CD8-positive, alpha-beta memory T cell (primary cell): ENCODE data around the gene ARHGEF7. TPM values are rescaled to one million over a fixed set of nuclear protein-coding genes. Genes with fewer than 3 reads are reported as not detected.

ENCODE experiments used
- CTCF ChIA-PET: fragments of 350-600 bp; sonication (Branson Sonifier 250); formaldehyde crosslinking; loops from one replicate; lab custom pipeline; 2021; ENCODE audit warnings: antibody characterized with exemption; lab: Charles Lee
- POLR2A ChIA-PET: fragments of 350-600 bp; sonication (Branson Sonifier 250); formaldehyde crosslinking; loops from one replicate; lab custom pipeline; 2021; ENCODE audit warnings: antibody characterized with exemption; lab: Charles Lee
- DNase-seq, 5 donors: peaks; one replicate each; pipeline versions ENCODE4 v3.0.0 to v3.0.0-alpha.2; 2020 to 2022; ENCODE audit warnings: mixed read lengths in 1 of 5
- H3K27ac ChIP-seq: one replicate; pipeline ENCODE4 v1.7.0; 2013; ENCODE audit warnings: low read depth, mild to moderate bottlenecking, low read length, moderate library complexity
- H3K27me3 ChIP-seq: 2 replicates; pipeline ENCODE4 v1.7.0; 2013; ENCODE audit warnings: low read length, mild to moderate bottlenecking; ENCODE audit not compliant: insufficient read depth, poor library complexity, severe bottlenecking
- H3K36me3 ChIP-seq: 2 replicates; pipeline ENCODE4 v1.7.0; 2013; ENCODE audit warnings: mild to moderate bottlenecking, low read length, moderate library complexity; ENCODE audit not compliant: insufficient read depth
- H3K4me1 ChIP-seq: 2 replicates; pipeline ENCODE4 v1.7.0; 2013; ENCODE audit warnings: mild to moderate bottlenecking, low read length, moderate library complexity; ENCODE audit not compliant: insufficient read depth
- H3K4me3 ChIP-seq: 2 replicates; pipeline ENCODE4 v1.7.0; 2013; ENCODE audit warnings: mild to moderate bottlenecking, low read length
- H3K9me3 ChIP-seq: 2 replicates; pipeline ENCODE4 v1.7.0; 2013; ENCODE audit warnings: mild to moderate bottlenecking, low read length
- H3K27ac Mint-ChIP-seq, 8 donors: one replicate each; pipeline ENCODE4 v1.8.0; 2020 to 2021; ENCODE audit warnings: mixed read lengths in 8 of 8, mild to moderate bottlenecking in 6 of 8, inconsistent platforms in 3 of 8, moderate library complexity in 3 of 8
- H3K27me3 Mint-ChIP-seq, 2 donors: one replicate each; pipeline ENCODE4 v1.8.0; 2020 to 2021; ENCODE audit warnings: mixed read lengths in 2 of 2, mild to moderate bottlenecking in 1 of 2, moderate library complexity in 1 of 2
- H3K36me3 Mint-ChIP-seq, 3 donors: one replicate each; pipeline ENCODE4 v1.8.0; 2020 to 2021; ENCODE audit warnings: mixed read lengths in 3 of 3, inconsistent platforms in 1 of 3, mild to moderate bottlenecking in 1 of 3
- H3K4me1 Mint-ChIP-seq, 3 donors: one replicate each; pipeline ENCODE4 v1.8.0; 2020 to 2021; ENCODE audit warnings: mixed read lengths in 3 of 3, inconsistent platforms in 1 of 3, mild to moderate bottlenecking in 1 of 3
- H3K4me3 Mint-ChIP-seq, 7 donors: one replicate each; pipeline ENCODE4 v1.8.0; 2020 to 2021; ENCODE audit warnings: mixed read lengths in 7 of 7, mild to moderate bottlenecking in 6 of 7, moderate library complexity in 4 of 7, inconsistent platforms in 2 of 7
- H3K9me3 Mint-ChIP-seq, 5 donors: one replicate each; pipeline ENCODE4 v1.8.0; 2020 to 2022; ENCODE audit warnings: mixed read lengths in 5 of 5, mild to moderate bottlenecking in 3 of 5, moderate library complexity in 2 of 5, inconsistent platforms in 1 of 5
- polyA plus RNA-seq: library from polyadenylated mRNA; unstranded; fragments of 300-500 nt; fragmentation: Illumina TruSeq; gene quantifications from one replicate; pipeline ENCODE4 v1.2.3, GENCODE V29; 2021
- total RNA-seq, 2 experiments: library from RNA; stranded (reverse); gene quantifications; one replicate each; pipeline ENCODE4 v1.2.3, GENCODE V29; 2021

The ARHGEF7 gene
- total and polyA plus RNA-seq, 3 experiments from 2014 or later: 12.0 to 46.2 (median 45.9) TPM

- no peak for DNase-seq
- Mint-ChIP-seq H3K36me3 (peaks cover 12 to 82% (median 20%) of the 10 kb centered on the region in 3 donors), H3K9me3 (no peaks in the 10 kb centered on the region), H3K4me3 (no peak overlapping the region), H3K27ac (no peak overlapping the region), H3K4me1 (peaks cover 37 to 55% (median 39%) of the 10 kb centered on the region in 3 donors), H3K27me3 (no peaks in the 10 kb centered on the region)
- H3K27ac ChIP-seq: no peak overlapping the region
- H3K36me3 ChIP-seq: peaks cover 13% of the 10 kb centered on the region
- no peak overlapping the region for H3K4me3 ChIP-seq
- no peaks in the 10 kb centered on the region for H3K4me1 ChIP-seq
- no peaks in the 10 kb centered on the region for H3K9me3 ChIP-seq
- no peaks in the 10 kb centered on the region for H3K27me3 ChIP-seq
- POLR2A ChIA-PET: no interaction called here
- CTCF ChIA-PET: interaction anchor here (1.2 to 2.8 kb wide), 2 partner anchors 161 kb away, joined by 4 to 11 read pairs; no protein-coding TSS in a partner anchor
These were observed 113.4 kb downstream of the ARHGEF7 start for GRCh38 chr13:111228262-111229144.

- Histone ChIP-seq H3K4me1 (no peaks in the 10 kb centered on the region), H3K4me3 (no peak overlapping the region), H3K9me3 (no peaks in the 10 kb centered on the region), H3K27ac (no peak overlapping the region), H3K36me3 (peaks cover 24% of the 10 kb centered on the region), H3K27me3 (no peaks in the 10 kb centered on the region)
- POLR2A ChIA-PET: no interaction called here
- CTCF ChIA-PET: interaction anchor here (2.8 kb wide), 1 partner anchor 163 kb away, joined by 11 read pairs; no protein-coding TSS in a partner anchor
- H3K36me3 Mint-ChIP-seq: peaks cover 19 to 90% (median 33%) of the 10 kb centered on the region in 3 donors
- H3K4me3 Mint-ChIP-seq: no peak overlapping the region
- H3K27ac Mint-ChIP-seq: peak overlapping the region in 1 of 8 donors; percentile 14
- H3K9me3 Mint-ChIP-seq: no peaks in the 10 kb centered on the region
- no peaks in the 10 kb centered on the region for H3K27me3 Mint-ChIP-seq
- peaks cover 37 to 52% (median 43%) of the 10 kb centered on the region in 3 donors for H3K4me1 Mint-ChIP-seq
- DNase-seq: no peak
These were observed 115.3 kb downstream of the ARHGEF7 start for GRCh38 chr13:111230385-111230930.

GRCh38 chr13:111232191-111232590, 117.1 kb downstream of the ARHGEF7 start:
- ChIA-PET POLR2A (no interaction called here), CTCF (no interaction called here)
- Histone ChIP-seq H3K9me3 (no peaks in the 10 kb centered on the region), H3K4me1 (no peaks in the 10 kb centered on the region), H3K4me3 (no peak overlapping the region), H3K36me3 (peaks cover 24% of the 10 kb centered on the region), H3K27me3 (no peaks in the 10 kb centered on the region), H3K27ac (no peak overlapping the region)
- H3K27ac Mint-ChIP-seq: peak overlapping the region in 3 of 8 donors; percentile 26 to 55 (median 41)
- H3K4me3 Mint-ChIP-seq: no peak overlapping the region
- no peaks in the 10 kb centered on the region for H3K9me3 Mint-ChIP-seq
- peaks cover 19 to 82% (median 35%) of the 10 kb centered on the region in 3 donors for H3K36me3 Mint-ChIP-seq
- H3K27me3 Mint-ChIP-seq: no peaks in the 10 kb centered on the region
- no peak for DNase-seq
- peaks cover 29 to 43% (median 37%) of the 10 kb centered on the region in 3 donors for H3K4me1 Mint-ChIP-seq

- no peaks in the 10 kb centered on the region for H3K27me3 ChIP-seq
- no peak overlapping the region for H3K27ac ChIP-seq
- Mint-ChIP-seq H3K9me3 (no peaks in the 10 kb centered on the region), H3K4me3 (peak overlapping the region in 1 of 7 donors; percentile 10), H3K4me1 (peaks cover 27 to 42% (median 35%) of the 10 kb centered on the region in 3 donors), H3K27ac (no peak overlapping the region), H3K36me3 (peaks cover 19 to 80% (median 32%) of the 10 kb centered on the region in 3 donors), H3K27me3 (no peaks in the 10 kb centered on the region)
- ChIA-PET CTCF (no interaction called here), POLR2A (no interaction called here)
- no peaks in the 10 kb centered on the region for H3K9me3 ChIP-seq
- no peak overlapping the region for H3K4me3 ChIP-seq
- no peaks in the 10 kb centered on the region for H3K4me1 ChIP-seq
- no peak for DNase-seq
- H3K36me3 ChIP-seq: peaks cover 22% of the 10 kb centered on the region
These were observed 118.0 kb downstream of the ARHGEF7 start for GRCh38 chr13:111233080-111233479.

GRCh38 chr13:111239764-111240670, 124.9 kb downstream of the ARHGEF7 start:
- ChIA-PET POLR2A (no interaction called here), CTCF (no interaction called here)
- H3K9me3 Mint-ChIP-seq: no peaks in the 10 kb centered on the region
- no peak for DNase-seq
- Histone ChIP-seq H3K4me1 (no peaks in the 10 kb centered on the region), H3K27me3 (no peaks in the 10 kb centered on the region), H3K27ac (no peak overlapping the region), H3K9me3 (no peaks in the 10 kb centered on the region), H3K36me3 (no peaks in the 10 kb centered on the region), H3K4me3 (no peak overlapping the region)
- H3K36me3 Mint-ChIP-seq: peaks cover 7 to 75% (median 25%) of the 10 kb centered on the region in 3 donors
- peaks cover 6 to 25% (median 24%) of the 10 kb centered on the region in 3 donors for H3K4me1 Mint-ChIP-seq
- H3K27me3 Mint-ChIP-seq: no peaks in the 10 kb centered on the region
- H3K27ac Mint-ChIP-seq: no peak overlapping the region
- no peak overlapping the region for H3K4me3 Mint-ChIP-seq

GRCh38 chr13:111241006-111241755, 126.1 kb downstream of the ARHGEF7 start:
- peaks cover 6 to 20% (median 16%) of the 10 kb centered on the region in 3 donors for H3K4me1 Mint-ChIP-seq
- Histone ChIP-seq H3K9me3 (no peaks in the 10 kb centered on the region), H3K27me3 (no peaks in the 10 kb centered on the region), H3K4me3 (no peak overlapping the region), H3K4me1 (no peaks in the 10 kb centered on the region), H3K36me3 (no peaks in the 10 kb centered on the region), H3K27ac (no peak overlapping the region)
- H3K36me3 Mint-ChIP-seq: peaks cover 7 to 76% (median 22%) of the 10 kb centered on the region in 3 donors
- no peak overlapping the region for H3K4me3 Mint-ChIP-seq
- CTCF ChIA-PET: interaction anchor here (0.7 to 1.1 kb wide), 2 partner anchors 23 to 173 kb away, joined by 3 read pairs; no protein-coding TSS in a partner anchor
- H3K9me3 Mint-ChIP-seq: no peaks in the 10 kb centered on the region
- H3K27me3 Mint-ChIP-seq: no peaks in the 10 kb centered on the region
- POLR2A ChIA-PET: no interaction called here
- no peak for DNase-seq
- H3K27ac Mint-ChIP-seq: peak overlapping the region in 1 of 8 donors; percentile 43

GRCh38 chr13:111241862-111242261, 126.8 kb downstream of the ARHGEF7 start:
- peaks cover 13 to 81% (median 23%) of the 10 kb centered on the region in 3 donors for H3K36me3 Mint-ChIP-seq
- H3K4me3 Mint-ChIP-seq: no peak overlapping the region
- no peaks in the 10 kb centered on the region for H3K9me3 Mint-ChIP-seq
- Histone ChIP-seq H3K4me1 (no peaks in the 10 kb centered on the region), H3K27ac (no peak overlapping the region), H3K4me3 (no peak overlapping the region), H3K9me3 (no peaks in the 10 kb centered on the region), H3K36me3 (no peaks in the 10 kb centered on the region), H3K27me3 (no peaks in the 10 kb centered on the region)
- peaks cover 5 to 19% (median 15%) of the 10 kb centered on the region in 3 donors for H3K4me1 Mint-ChIP-seq
- no peak for DNase-seq
- no peaks in the 10 kb centered on the region for H3K27me3 Mint-ChIP-seq
- peak overlapping the region in 1 of 8 donors; percentile 43 for H3K27ac Mint-ChIP-seq
- ChIA-PET CTCF (interaction anchor here (0.7 to 1.1 kb wide), 2 partner anchors 24 to 174 kb away, joined by 3 read pairs; no protein-coding TSS in a partner anchor), POLR2A (no interaction called here)
